ENCODE measurements around the gene FARP1. TPM values are rescaled to one million over a fixed set of nuclear protein-coding genes. Genes with fewer than 3 reads are reported as not detected.

The FARP1 gene
- total and polyA plus RNA-seq, 2 of the 13 experiments (the other 11 are each of a cell fraction or from before 2014, with no cell fraction given) = 70.6 to 126 TPM

DNA sequence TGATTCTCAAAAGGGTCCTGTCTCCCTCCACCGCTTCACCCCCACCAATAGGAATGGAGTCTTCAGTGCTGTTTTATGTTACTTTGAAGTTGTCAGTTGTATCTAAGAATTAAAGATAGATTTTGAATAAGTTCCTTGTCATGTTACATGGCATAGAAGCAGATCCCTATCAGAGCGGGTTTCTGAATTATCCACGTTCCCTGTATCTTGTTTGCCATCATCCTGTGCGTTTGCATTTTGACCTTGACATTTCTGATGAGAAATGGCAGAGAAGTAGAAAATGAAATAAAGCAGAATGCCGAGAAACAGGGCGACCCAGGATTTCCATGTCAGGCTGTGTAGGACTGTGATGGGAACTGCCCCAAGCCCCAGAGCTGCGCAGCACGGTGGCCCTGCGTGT is 154.9 kb downstream of the FARP1 start:
- H3K4me3 ChIP-seq (replicated peaks in 1 of 3; ENCODE audit: insufficient read depth in 1 of 3, low read depth in 2 of 3, low read length in 3 of 3) = no peak overlapping the region
- ChIA-PET CTCF (ENCODE audit: low intra/inter-chr PET ratio, low total read pairs) (no interaction called here), POLR2A (no interaction called here)
- H3K79me2 ChIP-seq (ENCODE audit: insufficient read depth, low read length) = peaks cover 96% of the 10 kb centered on the region
- H3K36me3 ChIP-seq (replicated peaks in 1 of 2; ENCODE audit: control insufficient read depth in 1 of 2, insufficient read depth in 2 of 2, low read length in 2 of 2) = peaks cover 6 to 7% of the 10 kb centered on the region in 2 experiments; a peak in 3 of 5 replicates
- DNase-seq (ENCODE audit: low spot score) (no peak), ATAC-seq (no peak), FAIRE-seq (no peak)
- no peak overlapping the region for H2AFZ ChIP-seq (ENCODE audit: low read length)
- intact Hi-C loops (cut with micrococcal nuclease; ENCODE audit: unreplicated experiment) = no loop called here
- peaks cover 92% of the 10 kb centered on the region for H3K4me1 ChIP-seq (ENCODE audit: insufficient read depth, low read length)
- no peak overlapping the region for H3K4me2 ChIP-seq (ENCODE audit: low read depth, low read length)
- no peak overlapping the region for H3K27ac ChIP-seq (ENCODE audit: extremely low read length, insufficient read depth, low read length)
- H3K27me3 ChIP-seq (ENCODE audit: control insufficient read depth in 1 of 2, insufficient read depth in 2 of 2, low read length in 2 of 2) = no peaks in the 10 kb centered on the region
- no peak overlapping the region for H3K9ac ChIP-seq (ENCODE audit: insufficient read depth, low read depth, low read length)
- no TSS peak for BruUV-seq (replicated peaks)
- in situ Hi-C loops (cut with HindIII; ENCODE audit: extremely low pct_ligation_motif_present, low pct_unique_long_range_greater_than_20kb) = no loop called here
- TF ChIP-seq RBM22 (optimal IDR thresholded peaks at IDR 0.05; ENCODE audit: low read length) = peak; percentile 81
- TF ChIP-seq, protein P1, sequence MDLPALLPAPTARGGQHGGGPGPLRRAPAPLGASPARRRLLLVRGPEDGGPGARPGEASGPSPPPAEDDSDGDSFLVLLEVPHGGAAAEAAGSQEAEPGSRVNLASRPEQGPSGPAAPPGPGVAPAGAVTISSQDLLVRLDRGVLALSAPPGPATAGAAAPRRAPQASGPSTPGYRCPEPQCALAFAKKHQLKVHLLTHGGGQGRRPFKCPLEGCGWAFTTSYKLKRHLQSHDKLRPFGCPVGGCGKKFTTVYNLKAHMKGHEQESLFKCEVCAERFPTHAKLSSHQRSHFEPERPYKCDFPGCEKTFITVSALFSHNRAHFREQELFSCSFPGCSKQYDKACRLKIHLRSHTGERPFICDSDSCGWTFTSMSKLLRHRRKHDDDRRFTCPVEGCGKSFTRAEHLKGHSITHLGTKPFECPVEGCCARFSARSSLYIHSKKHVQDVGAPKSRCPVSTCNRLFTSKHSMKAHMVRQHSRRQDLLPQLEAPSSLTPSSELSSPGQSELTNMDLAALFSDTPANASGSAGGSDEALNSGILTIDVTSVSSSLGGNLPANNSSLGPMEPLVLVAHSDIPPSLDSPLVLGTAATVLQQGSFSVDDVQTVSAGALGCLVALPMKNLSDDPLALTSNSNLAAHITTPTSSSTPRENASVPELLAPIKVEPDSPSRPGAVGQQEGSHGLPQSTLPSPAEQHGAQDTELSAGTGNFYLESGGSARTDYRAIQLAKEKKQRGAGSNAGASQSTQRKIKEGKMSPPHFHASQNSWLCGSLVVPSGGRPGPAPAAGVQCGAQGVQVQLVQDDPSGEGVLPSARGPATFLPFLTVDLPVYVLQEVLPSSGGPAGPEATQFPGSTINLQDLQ (CRISPR knock-in tag; IDR thresholded peaks at IDR 0.05) = no peak
- peaks cover 35% of the 10 kb centered on the region for H4K20me1 ChIP-seq (ENCODE audit: insufficient read depth, low read length)
- H3K9me3 ChIP-seq (ENCODE audit: low read length) = no peaks in the 10 kb centered on the region
- WGBS (ENCODE audit: low lambda C conversion rate) = 89% methylated on average over 9 of the region's 9 CpGs

- Histone ChIP-seq H3K4me3 (replicated peaks in 1 of 3; ENCODE audit: insufficient read depth in 1 of 3, low read depth in 2 of 3, low read length in 3 of 3) (no peak overlapping the region), H3K4me2 (ENCODE audit: low read depth, low read length) (no peak overlapping the region), H3K36me3 (replicated peaks in 1 of 2; ENCODE audit: control insufficient read depth in 1 of 2, insufficient read depth in 2 of 2, low read length in 2 of 2) (peaks cover 6 to 7% of the 10 kb centered on the region in 2 experiments; a peak in 3 of 5 replicates), H3K27ac (ENCODE audit: extremely low read length, insufficient read depth, low read length) (no peak overlapping the region), H3K79me2 (ENCODE audit: insufficient read depth, low read length) (peaks cover 96% of the 10 kb centered on the region), H3K9me3 (ENCODE audit: low read length) (no peaks in the 10 kb centered on the region), H4K20me1 (ENCODE audit: insufficient read depth, low read length) (peaks cover 27% of the 10 kb centered on the region; the same call in 1 of the 2 replicates), H3K9ac (ENCODE audit: insufficient read depth, low read depth, low read length) (no peak overlapping the region), H3K4me1 (ENCODE audit: insufficient read depth, low read length) (peaks cover 92% of the 10 kb centered on the region), H3K27me3 (ENCODE audit: control insufficient read depth in 1 of 2, insufficient read depth in 2 of 2, low read length in 2 of 2) (no peaks in the 10 kb centered on the region), H2AFZ (ENCODE audit: low read length) (no peak overlapping the region)
- no peak for TF ChIP-seq FOXO1 (CRISPR knock-in tag; IDR thresholded peaks at IDR 0.05)
- no peak for TF ChIP-seq ZNF260 (CRISPR knock-in tag; IDR thresholded peaks at IDR 0.05; ENCODE audit: borderline replicate concordance, low read depth)
- TF ChIP-seq ZNF781 (CRISPR knock-in tag; IDR thresholded peaks at IDR 0.05; ENCODE audit: borderline replicate concordance, not compliant biosample characterization) = no peak
- TF ChIP-seq CEBPB (IDR thresholded peaks at IDR 0.05; ENCODE audit: borderline replicate concordance, low read depth, low read length) = peak; percentile 13; the same call in 1 of the 2 replicates
- no peak for TF ChIP-seq ZFP1 (CRISPR knock-in tag; IDR thresholded peaks at IDR 0.05)
- TF ChIP-seq, protein P2, sequence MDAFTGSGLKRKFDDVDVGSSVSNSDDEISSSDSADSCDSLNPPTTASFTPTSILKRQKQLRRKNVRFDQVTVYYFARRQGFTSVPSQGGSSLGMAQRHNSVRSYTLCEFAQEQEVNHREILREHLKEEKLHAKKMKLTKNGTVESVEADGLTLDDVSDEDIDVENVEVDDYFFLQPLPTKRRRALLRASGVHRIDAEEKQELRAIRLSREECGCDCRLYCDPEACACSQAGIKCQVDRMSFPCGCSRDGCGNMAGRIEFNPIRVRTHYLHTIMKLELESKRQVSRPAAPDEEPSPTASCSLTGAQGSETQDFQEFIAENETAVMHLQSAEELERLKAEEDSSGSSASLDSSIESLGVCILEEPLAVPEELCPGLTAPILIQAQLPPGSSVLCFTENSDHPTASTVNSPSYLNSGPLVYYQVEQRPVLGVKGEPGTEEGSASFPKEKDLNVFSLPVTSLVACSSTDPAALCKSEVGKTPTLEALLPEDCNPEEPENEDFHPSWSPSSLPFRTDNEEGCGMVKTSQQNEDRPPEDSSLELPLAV (CRISPR knock-in tag; conservative IDR thresholded peaks at IDR 0.05; ENCODE audit: low read depth) = no peak
- no peak for TF ChIP-seq ZNF251 (CRISPR knock-in tag; IDR thresholded peaks at IDR 0.05)
- TF ChIP-seq ZNF317 (CRISPR knock-in tag; IDR thresholded peaks at IDR 0.05) = peak; percentile 76
- no TSS peak for BruUV-seq (replicated peaks)
- in situ Hi-C loops (cut with HindIII; ENCODE audit: extremely low pct_ligation_motif_present, low pct_unique_long_range_greater_than_20kb) = no loop called here
- WGBS (ENCODE audit: low lambda C conversion rate) = 63% methylated on average over 3 of the region's 3 CpGs
- ATAC-seq (no peak), FAIRE-seq (no peak), DNase-seq (ENCODE audit: low spot score) (no peak)
- intact Hi-C loops (cut with micrococcal nuclease; ENCODE audit: unreplicated experiment) = no loop called here
- ChIA-PET POLR2A (no interaction called here), CTCF (ENCODE audit: low intra/inter-chr PET ratio, low total read pairs) (no interaction called here)
Observed at GRCh38 chr13:98298599-98298998, 155.7 kb downstream of the FARP1 start.

All from HepG2 (cell line).